GM21423 (cell line): ENCODE data around the gene FRMD4A.

Experiments
- ATAC-seq: cut with Tn5 transposase; IDR thresholded peaks from one replicate; pipeline ENCODE4 v1.9.1; 2021; ENCODE audit warnings: mild to moderate bottlenecking, moderate library complexity; ENCODE audit not compliant: unreplicated experiment

FRMD4A gene

DNA sequence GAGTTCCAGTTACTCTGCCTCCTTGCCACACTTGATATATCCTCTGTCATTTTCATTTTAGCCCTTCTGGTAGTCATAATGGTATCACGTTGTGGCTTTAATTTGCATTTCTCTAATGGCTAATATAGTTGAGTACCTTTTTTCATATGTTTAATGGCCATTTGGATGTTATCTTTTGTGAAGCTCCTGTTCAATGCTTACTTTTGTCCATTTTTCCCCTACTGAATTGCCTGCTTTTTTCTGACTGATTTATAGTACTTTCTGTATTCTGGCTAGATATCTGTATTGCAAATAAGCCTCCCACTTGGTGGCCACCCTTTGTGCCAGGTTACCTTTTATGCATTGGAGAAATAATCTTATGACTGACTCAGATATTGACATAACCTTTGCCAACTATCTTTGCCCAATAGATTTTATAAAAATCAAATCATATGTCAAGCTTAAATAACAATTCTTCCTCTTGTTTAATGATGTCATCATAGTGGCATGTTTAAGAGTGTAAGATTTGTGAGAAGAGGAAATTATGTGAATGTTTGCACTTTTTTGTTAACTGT lies 693.3 kb downstream of the FRMD4A start:
- ATAC-seq: no peak

DNA sequence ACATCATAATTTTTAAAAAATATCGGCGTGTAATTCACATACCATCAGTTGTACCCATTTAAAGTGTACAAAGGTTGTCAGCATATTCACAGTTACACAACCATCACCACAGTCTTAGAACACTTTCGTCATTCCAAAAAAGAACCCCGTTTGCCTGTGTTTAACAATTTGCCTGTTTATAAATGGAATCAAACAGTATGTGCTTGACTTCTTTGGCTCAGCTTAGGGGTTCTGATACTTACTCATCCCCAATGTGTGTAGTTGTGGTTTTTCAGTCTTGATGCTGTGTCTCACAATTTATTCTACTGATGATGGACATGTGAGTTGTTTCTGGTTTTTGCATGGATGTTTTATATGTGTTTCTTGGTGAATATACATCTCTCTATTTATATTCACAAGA lies 693.9 kb downstream of the FRMD4A start:
- no peak for ATAC-seq

DNA sequence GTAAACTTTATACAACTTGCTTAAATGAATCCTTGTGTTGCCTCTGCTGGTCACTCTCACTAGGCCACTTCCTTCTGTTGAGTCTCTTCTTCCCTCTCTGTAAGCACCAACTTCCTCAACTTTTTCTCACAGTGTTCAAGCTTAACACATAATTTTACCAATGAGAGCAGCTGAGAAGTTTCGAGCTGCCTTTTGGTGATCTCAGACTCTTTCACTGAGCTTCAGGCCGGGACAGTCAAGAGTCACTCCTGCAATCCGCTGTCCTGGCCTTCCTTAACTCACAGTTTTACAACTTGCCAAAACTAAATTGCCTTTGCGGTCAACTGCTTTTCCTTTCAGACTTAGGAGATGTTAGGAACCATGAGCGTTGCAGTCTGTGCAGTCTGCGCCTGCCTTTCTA lies 696.5 kb downstream of the FRMD4A start:
- ATAC-seq: no peak

DNA sequence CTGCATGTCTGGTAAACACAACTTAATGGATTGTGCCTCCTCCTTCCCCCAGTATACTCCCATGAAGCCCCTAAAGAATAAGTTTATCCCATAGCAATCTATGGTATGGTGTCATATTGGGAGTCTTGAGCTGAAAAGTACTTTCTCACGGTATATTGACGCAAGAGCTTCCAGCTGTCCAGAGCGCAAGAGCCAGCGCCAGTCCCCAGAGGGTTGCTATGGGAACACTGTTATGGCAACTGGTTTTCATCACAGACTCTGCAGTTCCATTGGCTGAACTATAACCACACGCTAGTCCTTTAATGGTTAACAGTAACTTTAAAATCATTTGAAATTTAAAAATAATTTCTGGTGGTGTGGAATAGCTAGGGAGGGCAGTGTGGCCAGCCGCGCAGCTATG lies 697.0 kb downstream of the FRMD4A start:
- no peak for ATAC-seq

DNA sequence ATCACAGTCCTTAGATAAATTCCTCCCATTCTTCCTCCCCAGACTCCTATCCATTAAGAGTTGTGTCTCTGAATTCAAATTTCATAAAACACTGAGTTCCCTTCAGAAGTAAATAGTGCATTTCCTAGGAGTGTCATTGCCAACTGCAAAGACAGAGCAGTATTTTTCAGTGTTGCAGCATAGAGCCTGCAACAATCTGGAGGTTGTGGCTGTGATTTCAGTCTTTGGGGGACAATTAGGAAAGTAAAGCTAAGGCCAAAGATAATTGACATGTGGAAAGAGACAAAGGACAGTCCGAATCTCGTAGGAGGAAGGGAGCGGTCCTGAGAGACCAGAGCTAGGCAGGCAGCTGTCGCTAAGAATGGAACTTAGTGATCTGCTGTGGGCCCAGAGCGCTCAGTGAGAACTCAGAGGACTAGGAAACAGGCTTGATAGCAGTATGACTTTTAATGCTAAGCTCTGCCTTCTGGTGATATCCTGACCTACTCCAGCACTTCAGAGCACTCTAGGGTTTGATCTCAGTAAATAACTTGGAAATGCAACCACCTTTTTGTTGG lies 697.8 kb downstream of the FRMD4A start:
- ATAC-seq: no peak

DNA sequence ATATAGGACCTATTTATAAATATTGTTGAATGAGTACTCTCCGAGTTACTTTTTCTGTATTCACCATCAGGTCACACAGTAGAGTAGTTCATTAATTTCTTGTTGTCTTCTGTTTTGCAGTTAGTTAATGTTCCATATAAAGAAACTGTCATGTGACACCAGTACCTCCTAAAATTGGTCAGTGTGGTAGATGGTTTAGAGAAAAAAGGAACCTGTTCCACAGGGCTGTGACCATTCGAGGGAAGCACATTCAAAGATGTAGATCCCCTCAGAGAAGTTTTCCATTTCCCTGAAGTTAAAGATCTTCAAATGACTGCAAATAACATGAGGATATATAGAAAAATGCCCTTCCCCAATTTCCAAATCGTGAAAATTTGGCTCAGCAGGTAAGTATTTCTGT lies 698.3 kb downstream of the FRMD4A start:
- ATAC-seq: no peak

DNA sequence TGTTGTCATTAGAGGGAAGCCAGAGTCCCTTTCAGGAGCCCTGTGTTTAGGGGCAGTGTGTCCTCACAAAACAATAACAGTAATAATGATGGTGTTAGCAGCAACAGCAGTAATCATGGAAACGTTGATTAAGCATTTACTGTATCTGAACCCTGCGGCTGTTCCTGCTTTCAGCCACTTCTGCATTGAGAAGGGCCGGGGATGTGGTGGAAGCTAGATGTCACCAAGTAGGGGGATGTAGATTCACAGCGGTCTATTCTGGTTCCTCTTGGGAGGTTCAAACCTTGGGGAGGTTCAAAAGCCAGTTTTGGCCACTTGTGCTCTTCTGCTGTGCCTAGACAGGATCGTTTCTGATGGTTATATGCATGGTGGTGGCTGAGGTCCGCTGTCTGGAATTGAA lies 699.1 kb downstream of the FRMD4A start:
- no peak for ATAC-seq

DNA sequence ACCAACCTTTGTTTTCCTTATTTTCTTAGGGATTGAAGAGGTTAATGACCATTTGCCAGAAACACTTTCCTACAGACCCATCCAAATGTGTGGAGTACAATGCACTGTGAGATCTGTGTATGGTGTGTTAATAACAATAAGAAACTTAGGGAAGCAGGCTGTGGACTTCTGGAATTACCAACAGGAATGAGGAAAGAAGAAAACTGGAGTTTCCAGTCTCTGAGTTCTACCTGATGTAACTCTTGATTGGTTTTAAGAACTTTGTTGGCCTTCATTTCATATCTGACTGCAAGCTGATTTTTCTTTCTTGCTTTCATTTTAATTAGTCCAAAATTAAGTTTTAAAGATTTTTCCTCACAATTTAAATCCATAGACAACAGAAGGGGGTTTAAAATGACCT lies 700.5 kb downstream of the FRMD4A start:
- ATAC-seq: no peak

DNA sequence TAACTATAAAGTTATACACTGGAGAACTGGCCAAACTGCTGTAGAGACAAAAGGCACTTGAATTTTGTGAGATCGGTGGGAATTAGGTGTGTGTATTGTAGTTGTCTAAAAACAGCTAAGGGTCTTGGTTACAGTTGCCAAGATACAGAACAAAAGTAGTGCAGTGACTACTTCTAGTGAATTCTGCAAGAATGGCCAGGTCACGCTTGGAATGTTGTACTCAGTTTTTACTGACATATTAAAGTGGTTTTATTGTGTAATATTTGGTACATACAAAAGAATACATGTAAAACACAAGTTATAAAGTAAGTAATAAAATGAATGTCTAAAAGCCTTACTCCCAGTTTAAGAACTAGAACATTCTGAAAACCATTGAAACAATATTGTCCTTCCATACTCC lies 701.6 kb downstream of the FRMD4A start:
- no peak for ATAC-seq

DNA sequence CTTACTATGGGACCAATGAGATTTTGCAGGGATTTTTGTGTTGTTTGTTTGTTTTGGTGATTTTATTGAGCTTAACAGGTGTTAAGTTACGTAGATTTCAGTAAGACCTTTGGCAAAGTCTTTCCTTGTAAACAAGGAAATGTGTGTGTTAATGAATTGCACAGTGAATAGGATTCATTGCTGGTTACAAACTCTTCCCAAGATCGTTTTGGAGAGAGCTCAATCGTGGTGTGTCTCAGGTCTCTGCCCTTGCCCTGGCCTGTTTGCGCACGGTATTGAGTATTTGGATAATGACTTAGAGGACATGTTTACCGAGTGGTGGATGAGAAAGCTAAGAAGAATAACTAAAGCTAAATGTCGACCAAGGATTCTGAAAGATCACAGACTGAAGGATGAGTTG lies 702.1 kb downstream of the FRMD4A start:
- ATAC-seq: no peak

DNA sequence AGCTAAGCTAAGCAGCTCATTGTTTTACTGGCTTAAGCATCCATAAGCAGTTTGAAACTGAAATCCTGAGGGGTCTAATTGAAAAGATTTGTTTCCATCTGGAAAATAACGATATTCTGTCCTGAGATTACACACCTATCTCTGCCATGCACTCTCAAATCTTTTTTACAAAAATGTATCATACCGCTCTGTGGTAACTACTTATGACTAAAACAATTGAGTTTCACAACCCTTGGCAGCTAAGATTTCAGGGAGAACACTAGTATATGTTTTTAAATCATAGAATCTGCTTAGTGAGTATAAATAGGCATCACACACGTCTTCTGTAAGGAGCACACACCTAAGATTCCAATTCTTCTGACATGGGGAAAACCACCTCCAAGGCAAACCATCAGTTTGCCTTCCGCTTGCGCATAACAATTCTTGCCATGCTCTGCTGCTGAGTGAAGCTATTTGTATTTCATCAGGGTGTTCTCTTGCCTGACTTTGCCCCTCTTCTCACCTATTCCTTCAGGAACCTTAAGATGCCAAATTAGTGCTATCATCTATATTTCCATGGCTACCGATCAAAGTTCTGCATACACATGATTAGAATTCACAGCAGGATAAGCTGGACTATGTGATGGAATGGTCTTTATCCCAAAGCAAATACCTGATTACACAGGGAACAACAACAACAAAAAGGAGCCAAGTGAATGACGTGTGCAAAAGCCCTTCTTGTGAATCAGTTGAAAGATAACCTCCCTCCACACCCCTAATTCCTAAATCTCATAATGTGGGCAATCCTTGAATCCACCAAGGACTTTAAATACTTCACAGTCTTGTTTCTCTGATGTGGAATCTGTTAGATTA lies 703.0 kb downstream of the FRMD4A start:
- no peak for ATAC-seq

DNA sequence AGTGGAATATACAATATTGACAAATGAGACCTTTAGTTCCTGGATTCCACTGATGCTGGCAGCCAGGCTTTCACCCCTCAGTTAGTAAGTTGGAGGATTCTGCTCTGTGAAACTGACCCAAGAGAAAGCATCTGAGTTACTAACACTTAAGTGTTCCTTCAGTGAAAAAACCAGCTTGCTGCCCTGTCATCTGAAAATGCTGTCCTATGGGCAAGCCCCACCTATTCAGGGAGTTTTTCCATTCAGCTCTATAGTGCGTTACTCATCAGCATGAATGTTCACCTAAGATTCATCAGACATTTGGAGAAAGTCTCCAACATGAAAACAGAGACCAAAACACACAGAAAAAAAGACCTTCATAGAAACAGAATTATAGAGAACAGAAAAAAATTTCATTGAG lies 706.1 kb downstream of the FRMD4A start:
- no peak for ATAC-seq

DNA sequence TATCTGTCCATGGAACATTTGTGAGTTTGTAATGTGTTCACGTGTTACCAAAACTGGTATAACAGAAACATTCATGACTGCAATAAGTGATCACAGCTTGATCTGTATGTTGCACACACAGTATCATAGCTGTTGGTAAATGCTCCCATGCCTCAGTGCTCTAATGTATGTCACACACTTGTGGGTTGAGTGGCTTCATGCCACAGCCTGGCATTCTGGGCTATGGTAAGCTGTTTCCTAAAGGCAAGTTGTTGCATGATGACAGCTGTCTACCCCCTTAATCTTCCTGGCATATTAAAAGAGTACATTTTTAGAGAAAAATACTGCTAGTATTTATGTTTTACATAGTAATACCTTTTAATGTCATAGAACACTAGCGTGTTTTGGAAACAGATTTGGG lies 708.8 kb downstream of the FRMD4A start:
- no peak for ATAC-seq

DNA sequence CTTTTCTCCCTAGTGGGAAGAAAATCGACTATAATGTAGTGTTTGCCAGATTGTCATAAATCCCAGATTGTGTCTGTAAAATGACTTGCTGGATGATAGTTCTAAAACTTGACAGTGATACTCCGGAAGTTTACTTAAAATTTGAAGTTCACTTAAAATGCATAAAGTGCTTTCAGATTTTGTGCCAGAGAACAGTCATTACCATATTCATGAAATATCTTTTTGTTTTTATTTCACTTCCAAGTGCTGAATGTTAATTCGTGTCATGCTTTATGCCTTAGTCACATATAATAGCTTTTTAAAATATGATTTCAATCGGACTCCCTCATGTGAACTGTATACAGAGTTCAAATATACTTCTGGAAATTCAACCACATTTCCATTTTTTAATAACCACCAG lies 713.6 kb downstream of the FRMD4A start:
- no peak for ATAC-seq

DNA sequence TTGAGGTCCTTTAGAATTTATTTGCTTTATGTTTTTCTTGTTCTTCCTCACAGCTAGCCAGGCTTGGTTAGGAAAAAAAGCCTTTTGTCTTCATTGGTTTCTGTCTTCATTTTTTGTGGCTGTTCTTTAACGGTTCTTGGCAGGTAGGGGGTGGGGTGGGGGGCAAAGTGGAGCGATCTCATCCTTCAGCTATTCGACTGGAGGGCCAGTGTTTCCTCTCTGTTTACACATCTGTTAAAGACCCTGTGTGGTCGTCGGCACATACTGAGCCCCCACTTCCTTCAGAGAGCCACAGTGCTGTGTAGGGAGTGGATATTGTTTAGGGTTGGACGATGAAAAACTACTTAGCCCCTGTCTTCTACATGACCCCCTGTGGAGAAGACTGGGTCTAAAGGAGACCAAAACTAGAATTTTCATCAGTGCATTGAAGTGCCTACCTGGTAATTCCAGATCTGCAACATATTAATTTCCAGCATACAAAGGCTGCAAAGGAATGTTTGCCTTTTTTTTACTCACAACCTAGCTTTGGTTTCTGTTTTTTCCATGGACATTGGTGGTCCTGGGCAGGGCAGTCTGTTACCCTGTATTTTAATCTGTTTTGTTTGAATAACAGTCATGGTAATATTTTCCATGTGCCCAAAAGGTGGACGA lies 714.9 kb downstream of the FRMD4A start:
- ATAC-seq: no peak

DNA sequence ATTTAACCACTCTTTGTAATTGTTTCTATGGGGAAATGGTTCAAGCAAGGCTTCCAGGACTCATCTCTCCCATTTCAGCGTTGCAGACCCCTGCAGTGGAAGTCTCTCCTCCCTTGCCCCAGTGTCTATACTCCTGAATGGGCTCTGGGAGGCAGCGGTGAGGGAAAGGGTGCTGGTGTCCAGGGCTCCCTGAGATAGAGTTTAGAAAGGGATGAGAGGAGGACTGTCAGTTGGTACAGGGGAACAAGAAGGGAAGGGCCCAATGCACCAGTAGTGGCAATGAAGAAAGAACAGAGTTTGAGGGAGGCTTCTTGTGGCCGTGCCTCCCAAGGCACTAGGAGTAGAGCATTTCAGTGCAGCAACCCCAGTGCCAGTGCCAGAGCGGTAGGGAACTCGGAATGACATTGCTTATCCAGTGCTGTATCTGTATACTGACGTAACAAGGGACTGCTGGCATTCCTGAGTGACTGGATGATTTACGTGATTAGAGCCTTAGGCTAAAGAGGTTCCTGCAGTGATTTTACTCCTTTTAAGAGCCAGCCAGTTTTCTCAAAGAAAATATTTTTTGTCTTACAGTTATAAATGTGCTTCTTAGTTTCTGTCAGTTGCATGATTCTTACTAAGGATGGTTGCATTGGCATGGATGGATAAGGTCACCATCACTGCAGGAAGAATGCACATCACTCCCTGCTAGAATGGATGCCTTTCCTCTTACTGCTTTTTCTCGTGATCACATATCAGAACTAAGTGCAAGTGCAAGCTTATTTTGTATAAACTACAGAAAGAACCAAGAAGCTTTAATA lies 716.0 kb downstream of the FRMD4A start:
- ATAC-seq: no peak

DNA sequence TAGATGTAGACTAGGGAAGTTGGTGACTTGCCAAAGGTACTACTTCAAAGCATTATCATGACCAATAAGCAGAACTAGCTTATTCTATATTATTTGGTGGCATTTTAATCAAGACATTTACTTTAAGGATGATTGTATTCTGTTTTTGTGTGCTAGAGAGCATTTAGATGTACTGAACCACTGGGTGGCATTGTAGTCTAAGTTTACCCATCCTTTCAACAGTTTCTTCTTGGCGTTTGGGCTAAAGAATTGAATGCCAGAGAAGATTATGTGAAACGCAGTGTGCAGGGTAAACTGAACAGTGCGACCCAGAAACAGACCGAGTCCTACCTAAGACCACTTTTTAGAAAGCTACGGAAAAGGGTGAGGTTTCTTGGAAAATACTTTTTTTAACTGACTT lies 717.2 kb downstream of the FRMD4A start:
- no peak for ATAC-seq

DNA sequence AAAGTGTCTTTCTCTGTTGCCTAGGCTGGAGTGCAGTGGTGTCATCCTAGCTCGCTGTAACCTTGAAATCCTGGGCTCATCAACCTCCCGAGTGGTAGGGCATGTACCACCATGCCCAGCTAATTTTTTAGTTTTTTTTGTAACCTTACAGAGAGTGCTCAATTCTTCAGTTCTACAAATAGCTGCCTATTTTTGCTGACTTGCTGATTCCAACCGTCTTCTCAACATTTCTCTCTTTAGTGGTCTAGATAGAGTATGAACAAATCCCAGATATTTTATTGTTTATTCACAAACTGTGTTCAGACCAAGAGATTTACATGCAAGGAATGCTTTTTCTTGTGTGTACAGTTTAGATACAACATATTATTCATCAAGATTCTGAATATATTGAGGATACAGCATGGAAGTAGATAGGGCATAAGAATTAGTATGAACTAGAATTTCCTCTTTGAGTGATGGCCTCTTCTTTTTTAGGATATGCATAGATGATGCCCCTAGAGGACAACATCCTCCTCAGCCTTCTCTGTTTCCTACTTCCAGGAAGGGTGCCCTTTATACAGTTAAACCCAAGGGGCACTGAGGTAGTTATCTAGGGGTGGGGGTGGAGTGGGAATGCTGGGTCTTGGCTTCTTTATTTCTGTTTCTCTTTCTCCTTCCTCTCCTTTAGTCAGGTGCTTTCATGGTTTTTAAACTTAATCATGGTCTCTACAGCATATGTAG lies 717.9 kb downstream of the FRMD4A start:
- no peak for ATAC-seq

DNA sequence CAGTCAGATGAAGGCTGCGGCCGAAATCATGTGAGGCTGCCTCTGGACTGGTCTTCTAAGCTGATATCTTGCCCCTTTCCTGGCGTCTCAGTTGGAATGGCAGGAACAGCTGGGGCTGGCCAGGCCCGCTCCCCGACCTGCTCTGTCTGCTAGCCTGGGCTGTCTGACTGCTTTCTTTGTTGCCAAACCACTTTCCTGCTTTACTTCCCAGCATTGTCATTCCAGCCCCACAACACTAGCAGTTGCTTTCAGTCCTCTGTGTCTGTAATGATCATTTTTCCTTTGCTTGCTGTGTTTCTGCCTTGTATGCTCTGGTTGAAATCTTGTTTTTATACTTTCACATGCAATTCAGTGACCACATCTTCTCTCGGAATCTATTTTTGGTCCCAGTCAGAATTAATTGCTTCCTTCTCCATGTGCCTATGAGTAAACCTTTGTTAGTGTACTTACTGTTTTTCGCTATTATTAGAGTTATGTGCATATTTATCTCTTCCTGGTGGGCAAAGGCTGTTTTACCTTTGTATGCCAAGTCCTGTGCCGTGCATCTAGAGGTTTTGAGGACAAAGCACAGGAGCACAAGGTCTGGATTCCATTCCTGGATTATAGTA lies 722.4 kb downstream of the FRMD4A start:
- no peak for ATAC-seq

DNA sequence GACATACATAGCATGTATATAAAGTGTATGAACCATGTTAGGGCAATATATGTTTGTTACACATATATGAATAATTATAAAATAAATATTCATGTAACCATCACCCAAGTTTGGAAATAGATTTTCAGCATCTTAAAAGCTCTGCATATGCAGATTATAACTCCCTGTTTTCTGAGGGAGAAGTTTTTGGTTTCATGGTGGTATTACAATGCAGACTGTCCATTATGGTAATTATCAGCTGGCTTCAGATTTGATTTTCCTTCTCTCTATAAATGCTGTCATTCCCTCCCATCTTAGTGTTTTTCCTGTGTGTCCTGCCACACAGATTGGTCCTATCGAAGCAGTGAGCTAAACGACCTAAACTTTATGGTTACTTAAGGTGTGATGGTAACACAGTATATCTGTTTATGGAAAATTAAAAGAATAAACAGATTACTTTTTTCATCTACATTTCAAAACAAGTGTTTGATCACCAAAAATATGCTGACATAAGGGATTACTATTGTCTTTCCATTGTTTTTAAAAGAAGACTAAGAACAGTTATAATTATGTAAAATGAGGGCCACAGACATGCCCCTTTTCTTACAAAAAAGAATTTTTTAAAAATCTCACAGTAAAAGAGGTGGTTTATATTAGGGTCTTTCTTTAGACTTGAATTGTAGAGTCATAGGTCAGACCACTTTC lies 726.2 kb downstream of the FRMD4A start:
- no peak for ATAC-seq
